Neural crest cell (in vitro differentiated cells): ENCODE data around the gene PEX5L. TPM values are rescaled to one million over a fixed set of nuclear protein-coding genes. Genes with fewer than 3 reads are reported as not detected.

Experiments
- DNase-seq: peaks from one replicate; pipeline ENCODE4 v3.0.0; 2021; ENCODE audit warnings: low read depth, mixed read lengths, low spot score
- H3K27ac Mint-ChIP-seq: one replicate; pipeline ENCODE4 v1.8.0; 2021; ENCODE audit warnings: mild to moderate bottlenecking, mixed read lengths; ENCODE audit not compliant: unreplicated experiment
- H3K27me3 Mint-ChIP-seq: 2 replicates; pipeline ENCODE4 v1.8.0; 2021; ENCODE audit warnings: low read depth, mild to moderate bottlenecking, mixed read lengths
- H3K36me3 Mint-ChIP-seq: 2 replicates; pipeline ENCODE4 v1.8.0; 2021; ENCODE audit warnings: low read depth, mild to moderate bottlenecking, mixed read lengths
- H3K4me1 Mint-ChIP-seq: 2 replicates; pipeline ENCODE4 v1.8.0; 2021; ENCODE audit warnings: mixed read lengths
- H3K4me3 Mint-ChIP-seq: one replicate; pipeline ENCODE4 v1.8.0; 2021; ENCODE audit warnings: mild to moderate bottlenecking, mixed read lengths
- H3K9me3 Mint-ChIP-seq: 2 replicates; pipeline ENCODE4 v1.8.0; 2021; ENCODE audit warnings: mixed read lengths
- CTCF ChIP-seq: fragments of 200-600 bp; sonication (generic); conservative IDR thresholded peaks from 2 replicates; pipeline ENCODE4 v1.5.0; 2021; ENCODE audit warnings: antibody characterized with exemption, mild to moderate bottlenecking
- total RNA-seq: library from RNA; stranded (reverse); gene quantifications from 2 replicates; pipeline ENCODE4 v1.2.1, GENCODE V29; 2021

The PEX5L gene
- total RNA-seq, 1 donor from 2014 or later = 0.96 TPM

- DNase-seq = no peak
- Mint-ChIP-seq H3K4me3 (no peak overlapping the region), H3K36me3 (no peaks in the 10 kb centered on the region), H3K4me1 (peaks cover 16% of the 10 kb centered on the region), H3K9me3 (no peaks in the 10 kb centered on the region), H3K27ac (no peak overlapping the region), H3K27me3 (no peaks in the 10 kb centered on the region)
- TF ChIP-seq CTCF = no peak
Measured at GRCh38 chr3:179881791-179882190, 154.9 kb downstream of the PEX5L start.

- H3K27ac Mint-ChIP-seq = no peak overlapping the region
- no peak for DNase-seq
Measured at GRCh38 chr3:179880868-179881267, 155.9 kb downstream of the PEX5L start.

GRCh38 chr3:179876440-179876839, 160.3 kb downstream of the PEX5L start:
- Mint-ChIP-seq H3K27ac (no peak overlapping the region), H3K4me3 (no peak overlapping the region), H3K27me3 (no peaks in the 10 kb centered on the region), H3K4me1 (peaks cover 7% of the 10 kb centered on the region), H3K36me3 (no peaks in the 10 kb centered on the region), H3K9me3 (peaks cover 3% of the 10 kb centered on the region)
- TF ChIP-seq CTCF = no peak
- no peak for DNase-seq

More at GRCh38 chr3:179880868-179881267, 155.9 kb downstream of the PEX5L start:
- peaks cover 13% of the 10 kb centered on the region for H3K4me1 Mint-ChIP-seq
- no peaks in the 10 kb centered on the region for H3K9me3 Mint-ChIP-seq
- no peaks in the 10 kb centered on the region for H3K27me3 Mint-ChIP-seq
- no peak overlapping the region for H3K4me3 Mint-ChIP-seq
- no peaks in the 10 kb centered on the region for H3K36me3 Mint-ChIP-seq
- no peak for TF ChIP-seq CTCF

GRCh38 chr3:179872842-179873241, 163.9 kb downstream of the PEX5L start:
- TF ChIP-seq CTCF = no peak
- Mint-ChIP-seq H3K9me3 (peaks cover 3% of the 10 kb centered on the region), H3K4me1 (no peaks in the 10 kb centered on the region), H3K4me3 (no peak overlapping the region), H3K36me3 (no peaks in the 10 kb centered on the region), H3K27ac (no peak overlapping the region), H3K27me3 (no peaks in the 10 kb centered on the region)
- DNase-seq = no peak

- Mint-ChIP-seq H3K27me3 (no peaks in the 10 kb centered on the region), H3K4me1 (no peaks in the 10 kb centered on the region), H3K4me3 (no peak overlapping the region), H3K27ac (no peak overlapping the region), H3K9me3 (peaks cover 3% of the 10 kb centered on the region), H3K36me3 (no peaks in the 10 kb centered on the region)
- TF ChIP-seq CTCF = no peak
- DNase-seq = no peak
Measured at GRCh38 chr3:179871782-179872181, 165.0 kb downstream of the PEX5L start.

GRCh38 chr3:179868715-179869114, 168.0 kb downstream of the PEX5L start:
- no peak for DNase-seq
- no peaks in the 10 kb centered on the region for H3K4me1 Mint-ChIP-seq
- H3K27me3 Mint-ChIP-seq = no peaks in the 10 kb centered on the region
- no peaks in the 10 kb centered on the region for H3K36me3 Mint-ChIP-seq
- peaks cover 2% of the 10 kb centered on the region for H3K9me3 Mint-ChIP-seq
- no peak overlapping the region for H3K27ac Mint-ChIP-seq
- no peak for TF ChIP-seq CTCF
- H3K4me3 Mint-ChIP-seq = no peak overlapping the region
